GM23248 (cell line): Measurements from ENCODE around the gene TRDMT1. TPM values are rescaled to one million over a fixed set of nuclear protein-coding genes. Genes with fewer than 3 reads are reported as not detected.

Source experiments
- DNase-seq: peaks from one replicate; pipeline ENCODE4 v3.0.0-alpha.2; 2015
- H2AFZ ChIP-seq: fragments of 200-600 bp; sonication (generic); 2 replicates; pipeline ENCODE4 v1.6.1; 2016; ENCODE audit warnings: antibody characterized with exemption
- H3F3A ChIP-seq: fragments of 200-600 bp; sonication (generic); 2 replicates; pipeline ENCODE4 v1.6.1; 2016; ENCODE audit warnings: mild to moderate bottlenecking, antibody characterized with exemption, mixed run types; ENCODE audit not compliant: insufficient read depth
- H3K27ac ChIP-seq: fragments of 200-600 bp; sonication (generic); 2 replicates; pipeline ENCODE4 v1.5.1; 2016; ENCODE audit warnings: mild to moderate bottlenecking
- H3K27me3 ChIP-seq: fragments of 200-600 bp; sonication (generic); replicated peaks from 2 replicates; pipeline ENCODE4 v1.6.1; 2016; ENCODE audit warnings: mild to moderate bottlenecking; ENCODE audit not compliant: insufficient read depth
- H3K36me3 ChIP-seq: fragments of 200-600 bp; sonication (generic); 2 replicates; pipeline ENCODE4 v1.6.1; 2016; ENCODE audit warnings: low read depth, mild to moderate bottlenecking
- H3K4me1 ChIP-seq: fragments of 200-600 bp; sonication (generic); 2 replicates; pipeline ENCODE4 v1.6.1; 2016; ENCODE audit warnings: mild to moderate bottlenecking; ENCODE audit not compliant: insufficient read depth
- H3K4me2 ChIP-seq: fragments of 200-600 bp; sonication (generic); one replicate; pipeline ENCODE4 v1.6.1; 2016; ENCODE audit warnings: mild to moderate bottlenecking; ENCODE audit not compliant: unreplicated experiment
- H3K4me3 ChIP-seq: fragments of 200-600 bp; sonication (generic); 2 replicates; pipeline ENCODE4 v1.5.1; 2016; ENCODE audit warnings: mild to moderate bottlenecking
- H3K79me2 ChIP-seq: fragments of 200-600 bp; sonication (generic); 2 replicates; pipeline ENCODE4 v1.6.1; 2016; ENCODE audit warnings: mild to moderate bottlenecking; ENCODE audit not compliant: insufficient read depth
- H3K9ac ChIP-seq: fragments of 200-600 bp; sonication (generic); 2 replicates; pipeline ENCODE4 v1.6.1; 2016; ENCODE audit warnings: mild to moderate bottlenecking
- H3K9me2 ChIP-seq: fragments of 200-600 bp; sonication (generic); 2 replicates; pipeline ENCODE4 v1.6.1; 2016; ENCODE audit warnings: mixed run types, mild to moderate bottlenecking, moderate library complexity; ENCODE audit not compliant: insufficient read depth
- H3K9me3 ChIP-seq: fragments of 200-600 bp; sonication (generic); one replicate; pipeline ENCODE4 v1.6.1; 2017; ENCODE audit warnings: low read depth
- H4K20me1 ChIP-seq: fragments of 200-600 bp; sonication (generic); 2 replicates; pipeline ENCODE4 v1.6.0; 2016; ENCODE audit not compliant: insufficient read depth
- EZH2 ChIP-seq: fragments of 200-600 bp; sonication (generic); IDR thresholded peaks from 2 replicates; pipeline ENCODE4 v1.6.1; 2018; ENCODE audit warnings: antibody characterized with exemption, mild to moderate bottlenecking; ENCODE audit not compliant: insufficient read depth, poor library complexity, severe bottlenecking
- EZH2phosphoT487 ChIP-seq: fragments of 200-600 bp; sonication (generic); IDR thresholded peaks from 2 replicates; pipeline ENCODE4 v1.6.1; 2018; ENCODE audit warnings: antibody characterized with exemption, moderate library complexity, mild to moderate bottlenecking, low read depth; ENCODE audit not compliant: insufficient read depth
- WGBS, 2 experiments: methylation state at CpG; one replicate each; pipeline ENCODE4 v1.1.6; 2015 to 2017; ENCODE audit warnings: low lambda C conversion rate in 2 of 2, low coverage in 1 of 2; ENCODE audit errors: missing lambda C conversion rate in 2 of 2; 5-methylcytosine and 5-hydroxymethylcytosine counted together
- in situ Hi-C: fragments of 300-500 bp; cut with MboI; formaldehyde crosslinking; loops from 2 replicates; pipeline ENCODE4 v1.15.0; 2020
- polyA plus RNA-seq: library from polyadenylated mRNA; unstranded; fragments of >200 nt; fragmentation: Nextera tagmentation; extraction: Ambion mirVana; gene quantifications from 2 replicates; pipeline ENCODE4 v1.2.1, GENCODE V29; 2016
- total RNA-seq: library from RNA; depleted of rRNA; stranded (reverse); fragments of >200 nt; shearing (Covaris generic); gene quantifications from 2 replicates; pipeline ENCODE4 v1.2.3, GENCODE V29; 2014

The TRDMT1 gene
- total and polyA plus RNA-seq, 2 experiments from 2014 or later, result 4.3 to 4.4 TPM

GRCh38 chr10:17134737-17135260 is 66.7 kb downstream of the TRDMT1 start:
- Histone ChIP-seq H3K27me3 (no peaks in the 10 kb centered on the region), H3K79me2 (no peaks in the 10 kb centered on the region), H3F3A (no peaks in the 10 kb centered on the region), H2AFZ (no peak overlapping the region), H4K20me1 (no peaks in the 10 kb centered on the region), H3K27ac (no peak overlapping the region), H3K9me3 (no peaks in the 10 kb centered on the region), H3K4me3 (no peak overlapping the region), H3K4me2 (no peak overlapping the region), H3K9me2 (no peaks in the 10 kb centered on the region), H3K36me3 (no peaks in the 10 kb centered on the region), H3K9ac (no peak overlapping the region), H3K4me1 (no peaks in the 10 kb centered on the region)
- in situ Hi-C loops, result no loop called here
- no peak for TF ChIP-seq EZH2
- TF ChIP-seq EZH2phosphoT487, result no peak
- DNase-seq, result no peak

GRCh38 chr10:17134282-17134681 is 67.2 kb downstream of the TRDMT1 start:
- no peak overlapping the region for H3K9ac ChIP-seq
- H3K79me2 ChIP-seq, result no peaks in the 10 kb centered on the region
- H3K27ac ChIP-seq, result no peak overlapping the region
- H3K4me1 ChIP-seq, result no peaks in the 10 kb centered on the region
- H3K27me3 ChIP-seq, result no peaks in the 10 kb centered on the region
- DNase-seq, result no peak
- no peak overlapping the region for H3K4me2 ChIP-seq
- WGBS, 2 experiments, result 100% methylated on average over 2 of the region's 2 CpGs
- no peak overlapping the region for H3K4me3 ChIP-seq
- H3K9me3 ChIP-seq, result no peaks in the 10 kb centered on the region
- TF ChIP-seq EZH2phosphoT487 (no peak), EZH2 (no peak)
- in situ Hi-C loops, result no loop called here
- no peaks in the 10 kb centered on the region for H3K9me2 ChIP-seq
- H4K20me1 ChIP-seq, result no peaks in the 10 kb centered on the region
- H3K36me3 ChIP-seq, result no peaks in the 10 kb centered on the region
- no peak overlapping the region for H2AFZ ChIP-seq
- no peaks in the 10 kb centered on the region for H3F3A ChIP-seq

- Histone ChIP-seq H3K4me2 (no peak within 1 kb of the TSS), H3K27me3 (no peaks in the 10 kb centered on the region), H3K4me3 (no peak within 1 kb of the TSS), H3K9ac (no peak within 1 kb of the TSS), H2AFZ (no peak within 1 kb of the TSS), H4K20me1 (no peaks in the 10 kb centered on the region), H3F3A (no peaks in the 10 kb centered on the region), H3K4me1 (no peaks in the 10 kb centered on the region), H3K27ac (no peak within 1 kb of the TSS), H3K79me2 (no peaks in the 10 kb centered on the region), H3K36me3 (no peaks in the 10 kb centered on the region), H3K9me2 (no peaks in the 10 kb centered on the region), H3K9me3 (no peaks in the 10 kb centered on the region)
- TF ChIP-seq EZH2phosphoT487 (no peak), EZH2 (no peak)
- WGBS, 2 experiments, result 91 to 93% methylated on average over 1 of the region's 1 CpG
- DNase-seq, result no peak
- in situ Hi-C loops, result no loop called here
Observed at GRCh38 chr10:17129741-17130140, 71.7 kb downstream of the TRDMT1 start, which contains the start of gene CUBN. Gene CUBN, minus strand, starts transcription at chr10:17129811. Its CDS starts 46 bp downstream, at chr10:17129765.

- in situ Hi-C loops, result no loop called here
- Histone ChIP-seq H3K4me2 (no peak overlapping the region), H3F3A (peaks cover 4% of the 10 kb centered on the region; the same call in 1 of the 2 replicates), H3K9ac (no peak overlapping the region), H3K4me1 (peaks cover 6% of the 10 kb centered on the region), H3K4me3 (no peak overlapping the region), H2AFZ (no peak overlapping the region), H4K20me1 (no peaks in the 10 kb centered on the region), H3K36me3 (no peaks in the 10 kb centered on the region), H3K79me2 (no peaks in the 10 kb centered on the region), H3K27me3 (no peaks in the 10 kb centered on the region), H3K9me2 (no peaks in the 10 kb centered on the region), H3K9me3 (no peaks in the 10 kb centered on the region), H3K27ac (no peak overlapping the region)
- no peak for TF ChIP-seq EZH2
- TF ChIP-seq EZH2phosphoT487, result no peak
- 89 to 96% methylated on average over 3 of the region's 3 CpGs for WGBS, 2 experiments
- no peak for DNase-seq
Observed at GRCh38 chr10:17128261-17128660, 73.2 kb downstream of the TRDMT1 start.

GRCh38 chr10:17126327-17126726 is 75.1 kb downstream of the TRDMT1 start:
- Histone ChIP-seq H3K4me2 (no peak overlapping the region), H3K9me3 (no peaks in the 10 kb centered on the region), H3K4me1 (peaks cover 13% of the 10 kb centered on the region), H2AFZ (no peak overlapping the region), H4K20me1 (no peaks in the 10 kb centered on the region), H3K27ac (no peak overlapping the region), H3K79me2 (no peaks in the 10 kb centered on the region), H3K9me2 (no peaks in the 10 kb centered on the region), H3K4me3 (no peak overlapping the region), H3K27me3 (no peaks in the 10 kb centered on the region), H3K36me3 (no peaks in the 10 kb centered on the region), H3F3A (peaks cover 14% of the 10 kb centered on the region; the same call in 1 of the 2 replicates), H3K9ac (no peak overlapping the region)
- in situ Hi-C loops, result no loop called here
- TF ChIP-seq EZH2, result no peak
- no peak for TF ChIP-seq EZH2phosphoT487
- no peak for DNase-seq
- 96 to 97% methylated on average over 5 of the region's 5 CpGs for WGBS, 2 experiments
